Measurements from ENCODE around the gene ZNF521.

Gene ZNF521

GRCh38 chr18:25170402-25170801 is 181.6 kb downstream of the ZNF521 start:
- DNase-seq (ENCODE audit: low read depth in 2 of 2, low spot score in 1 of 2) = no peak

GRCh38 chr18:25169701-25170100 is 182.3 kb downstream of the ZNF521 start:
- no peak for DNase-seq (ENCODE audit: low read depth in 2 of 2, low spot score in 1 of 2)

- DNase-seq (ENCODE audit: low read depth in 2 of 2, low spot score in 1 of 2) = no peak
These were observed 184.2 kb downstream of the ZNF521 start for GRCh38 chr18:25167612-25168410.

GRCh38 chr18:25166113-25166512 is 185.9 kb downstream of the ZNF521 start:
- DNase-seq (ENCODE audit: low read depth in 2 of 2, low spot score in 1 of 2) = no peak

GRCh38 chr18:25164848-25165811 is 186.8 kb downstream of the ZNF521 start:
- DNase-seq (ENCODE audit: low read depth in 2 of 2, low spot score in 1 of 2) = no peak

- DNase-seq (ENCODE audit: low read depth in 2 of 2, low spot score in 1 of 2) = no peak
These were observed 187.6 kb downstream of the ZNF521 start for GRCh38 chr18:25164211-25164847.

GRCh38 chr18:25153426-25153825 is 198.5 kb downstream of the ZNF521 start:
- no peak for DNase-seq (ENCODE audit: low read depth in 2 of 2, low spot score in 1 of 2)

- no peak for DNase-seq (ENCODE audit: low read depth in 2 of 2, low spot score in 1 of 2)
These were observed 204.0 kb downstream of the ZNF521 start for GRCh38 chr18:25147877-25148488.

GRCh38 chr18:25146512-25146910 is 205.5 kb downstream of the ZNF521 start:
- no peak for DNase-seq (ENCODE audit: low read depth in 2 of 2, low spot score in 1 of 2)

GRCh38 chr18:25145731-25146511 is 206.0 kb downstream of the ZNF521 start:
- no peak for DNase-seq (ENCODE audit: low read depth in 2 of 2, low spot score in 1 of 2)

GRCh38 chr18:25144820-25145219 is 207.1 kb downstream of the ZNF521 start:
- no peak for DNase-seq (ENCODE audit: low read depth in 2 of 2, low spot score in 1 of 2)

GRCh38 chr18:25141886-25142285 is 210.1 kb downstream of the ZNF521 start:
- no peak for DNase-seq (ENCODE audit: low read depth in 2 of 2, low spot score in 1 of 2)

- no peak for DNase-seq (ENCODE audit: low read depth in 2 of 2, low spot score in 1 of 2)
These were observed 210.6 kb downstream of the ZNF521 start for GRCh38 chr18:25141399-25141798.

GRCh38 chr18:25140962-25141308 is 211.0 kb downstream of the ZNF521 start:
- DNase-seq (ENCODE audit: low read depth in 2 of 2, low spot score in 1 of 2) = no peak

- no peak for DNase-seq (ENCODE audit: low read depth in 2 of 2, low spot score in 1 of 2)
These were observed 211.6 kb downstream of the ZNF521 start for GRCh38 chr18:25140124-25140961.

- DNase-seq (ENCODE audit: low read depth in 2 of 2, low spot score in 1 of 2) = no peak
These were observed 214.8 kb downstream of the ZNF521 start for GRCh38 chr18:25137197-25137472.

- DNase-seq (ENCODE audit: low read depth in 2 of 2, low spot score in 1 of 2) = no peak
These were observed 215.4 kb downstream of the ZNF521 start for GRCh38 chr18:25136416-25137196.

GRCh38 chr18:25134861-25135260 is 217.1 kb downstream of the ZNF521 start:
- no peak for DNase-seq (ENCODE audit: low read depth in 2 of 2, low spot score in 1 of 2)

GRCh38 chr18:25133879-25134278 is 218.1 kb downstream of the ZNF521 start:
- DNase-seq (ENCODE audit: low read depth in 2 of 2, low spot score in 1 of 2) = no peak

Measured in stimulated activated CD8-positive, alpha-beta memory T cell treated with anti-CD3 and anti-CD28 coated beads, Interleukin-4, amount 100 ng/mL, for 4 hours (primary cell).